ENCODE data around the gene PDZK1IP1. TPM values are rescaled to one million over a fixed set of nuclear protein-coding genes. Genes with fewer than 3 reads are reported as not detected.
"Not testable (repeated sequence)": the region's sequence is repeated elsewhere in the genome, so short reads cannot be mapped to it uniquely, and the experiment has no call there.

PDZK1IP1 gene
- total RNA-seq, 1 donor from 2014 or later, result not detected

GRCh38 chr1:47209091-47209490 is 19.3 kb upstream of the PDZK1IP1 start:
- Mint-ChIP-seq H3K9me3 (ENCODE audit: low read depth) (no peaks in the 10 kb centered on the region), H3K27me3 (peaks cover 58% of the 10 kb centered on the region), H3K4me1 (ENCODE audit: low read depth) (no peaks in the 10 kb centered on the region), H3K4me3 (ENCODE audit: low read depth) (no peak overlapping the region), H3K36me3 (ENCODE audit: insufficient read depth) (no peaks in the 10 kb centered on the region), H3K27ac (no peak overlapping the region)
- no peak for DNase-seq (ENCODE audit: low spot score, unreplicated experiment)
- no peak for TF ChIP-seq CTCF (IDR thresholded peaks at IDR 0.05; ENCODE audit: unreplicated experiment)

GRCh38 chr1:47208374-47208850 is 18.6 kb upstream of the PDZK1IP1 start:
- no peaks in the 10 kb centered on the region for H3K4me1 Mint-ChIP-seq (ENCODE audit: low read depth)
- H3K4me3 Mint-ChIP-seq (ENCODE audit: low read depth), result no peak overlapping the region
- no peak for TF ChIP-seq CTCF (IDR thresholded peaks at IDR 0.05; ENCODE audit: unreplicated experiment)
- no peaks in the 10 kb centered on the region for H3K36me3 Mint-ChIP-seq (ENCODE audit: insufficient read depth)
- peaks cover 2% of the 10 kb centered on the region for H3K9me3 Mint-ChIP-seq (ENCODE audit: low read depth)
- H3K27ac Mint-ChIP-seq, result no peak overlapping the region
- DNase-seq (ENCODE audit: low spot score, unreplicated experiment), result no peak
- H3K27me3 Mint-ChIP-seq, result peaks cover 65% of the 10 kb centered on the region

GRCh38 chr1:47207803-47208373 is 18.1 kb upstream of the PDZK1IP1 start:
- H3K4me1 Mint-ChIP-seq (ENCODE audit: low read depth), result no peaks in the 10 kb centered on the region
- H3K4me3 Mint-ChIP-seq (ENCODE audit: low read depth), result no peak overlapping the region
- no peak for DNase-seq (ENCODE audit: low spot score, unreplicated experiment)
- H3K27me3 Mint-ChIP-seq, result peaks cover 69% of the 10 kb centered on the region
- no peaks in the 10 kb centered on the region for H3K36me3 Mint-ChIP-seq (ENCODE audit: insufficient read depth)
- no peak overlapping the region for H3K27ac Mint-ChIP-seq
- H3K9me3 Mint-ChIP-seq (ENCODE audit: low read depth), result peaks cover 6% of the 10 kb centered on the region
- TF ChIP-seq CTCF (IDR thresholded peaks at IDR 0.05; ENCODE audit: unreplicated experiment), result no peak

- DNase-seq (ENCODE audit: low spot score, unreplicated experiment), result no peak
- no peak overlapping the region for H3K27ac Mint-ChIP-seq
- no peak for TF ChIP-seq CTCF (IDR thresholded peaks at IDR 0.05; ENCODE audit: unreplicated experiment)
- H3K9me3 Mint-ChIP-seq (ENCODE audit: low read depth), result peaks cover 6% of the 10 kb centered on the region
- H3K4me3 Mint-ChIP-seq (ENCODE audit: low read depth), result no peak overlapping the region
- peaks cover 68% of the 10 kb centered on the region for H3K27me3 Mint-ChIP-seq
- no peaks in the 10 kb centered on the region for H3K36me3 Mint-ChIP-seq (ENCODE audit: insufficient read depth)
- H3K4me1 Mint-ChIP-seq (ENCODE audit: low read depth), result no peaks in the 10 kb centered on the region
Observed at GRCh38 chr1:47205918-47206317, 16.1 kb upstream of the PDZK1IP1 start.

- H3K4me1 Mint-ChIP-seq (ENCODE audit: low read depth); H3K9me3 Mint-ChIP-seq (ENCODE audit: low read depth); H3K36me3 Mint-ChIP-seq (ENCODE audit: insufficient read depth): not testable (repeated sequence)
Observed at GRCh38 chr1:47203504-47203903, 13.7 kb upstream of the PDZK1IP1 start.

GRCh38 chr1:47201179-47201578 is 11.3 kb upstream of the PDZK1IP1 start:
- no peak for DNase-seq (ENCODE audit: low spot score, unreplicated experiment)

More at GRCh38 chr1:47203504-47203903, 13.7 kb upstream of the PDZK1IP1 start:
- H3K4me3 Mint-ChIP-seq (ENCODE audit: low read depth); DNase-seq (ENCODE audit: low spot score, unreplicated experiment); H3K27ac Mint-ChIP-seq: not testable (repeated sequence)
- peaks cover 65% of the 10 kb centered on the region for H3K27me3 Mint-ChIP-seq

More at GRCh38 chr1:47201179-47201578, 11.3 kb upstream of the PDZK1IP1 start:
- no peak for TF ChIP-seq CTCF (IDR thresholded peaks at IDR 0.05; ENCODE audit: unreplicated experiment)
- no peaks in the 10 kb centered on the region for H3K4me1 Mint-ChIP-seq (ENCODE audit: low read depth)
- no peaks in the 10 kb centered on the region for H3K36me3 Mint-ChIP-seq (ENCODE audit: insufficient read depth)
- no peak overlapping the region for H3K4me3 Mint-ChIP-seq (ENCODE audit: low read depth)
- H3K27me3 Mint-ChIP-seq, result peaks cover 57% of the 10 kb centered on the region
- H3K27ac Mint-ChIP-seq, result no peak overlapping the region
- H3K9me3 Mint-ChIP-seq (ENCODE audit: low read depth), result peaks cover 6% of the 10 kb centered on the region
